HFFc6 (cell line): ENCODE measurements around the gene ZNF502. TPM values are rescaled to one million over a fixed set of nuclear protein-coding genes. Genes with fewer than 3 reads are reported as not detected.
"Not testable (repeated sequence)": the region's sequence is repeated elsewhere in the genome, so short reads cannot be mapped to it uniquely, and the experiment has no call there.

Source experiments
- DNase-seq: peaks from one replicate; pipeline ENCODE4 v3.0.0-alpha.2; 2018
- H3K27ac Mint-ChIP-seq: 2 replicates; pipeline ENCODE4 v1.8.0; 2020; ENCODE audit warnings: mild to moderate bottlenecking, mixed read lengths
- H3K27me3 Mint-ChIP-seq: 2 replicates; pipeline ENCODE4 v1.8.0; 2021; ENCODE audit warnings: mild to moderate bottlenecking, moderate library complexity, mixed read lengths; ENCODE audit not compliant: insufficient read depth
- H3K36me3 Mint-ChIP-seq: 2 replicates; pipeline ENCODE4 v1.8.0; 2021; ENCODE audit warnings: low read depth, mixed read lengths
- H3K4me1 Mint-ChIP-seq: 2 replicates; pipeline ENCODE4 v1.8.0; 2020; ENCODE audit warnings: low read depth, mixed read lengths
- H3K4me3 Mint-ChIP-seq: 2 replicates; pipeline ENCODE4 v1.8.0; 2020; ENCODE audit warnings: mild to moderate bottlenecking, moderate library complexity, mixed read lengths
- H3K9me3 Mint-ChIP-seq: 2 replicates; pipeline ENCODE4 v1.8.0; 2020; ENCODE audit warnings: mild to moderate bottlenecking, mixed read lengths
- CTCF ChIP-seq: fragments of 200-600 bp; sonication (generic); IDR thresholded peaks from 2 replicates; pipeline ENCODE4 v1.5.0; 2021; ENCODE audit warnings: antibody characterized with exemption, mild to moderate bottlenecking
- long read RNA-seq: library from polyadenylated mRNA; unstranded; transcript quantifications from one replicate; pipeline ENCODE4 v2.0.0, GENCODE V29; 2019
- total RNA-seq, 6 experiments: library from RNA; stranded (reverse); fragmentation: NEBNext Ultra II Directional; extraction: Animal tissue kit (Norgen Biotek cat#: 25700); gene quantifications; 2 replicates in 1 of 6; 3 replicates in 5 of 6; pipeline ENCODE4 v1.2.3, GENCODE V29; 2021

Gene ZNF502
- total RNA-seq: under 1 TPM; 0.09 to 0.88 (median 0.56) TPM
- long read RNA-seq: 0 reads

- no peak for DNase-seq
- Mint-ChIP-seq H3K4me3 (peak within 1 kb of the TSS; percentile 73), H3K27me3 (no peaks in the 10 kb centered on the region; the same call in 1 of the 2 replicates), H3K4me1 (no peaks in the 10 kb centered on the region), H3K27ac (no peak within 1 kb of the TSS), H3K36me3 (peaks cover 48% of the 10 kb centered on the region), H3K9me3 (peaks cover 90% of the 10 kb centered on the region)
- TF ChIP-seq CTCF: no peak
These were observed at the start of gene ZNF502 for GRCh38 chr3:44712455-44713075. TSS of gene ZNF502 (plus strand) at chr3:44712660. CDS start at chr3:44720262, 7,602 bp downstream.

GRCh38 chr3:44665173-44665572, 47.3 kb upstream of the ZNF502 start:
- H3K4me3 Mint-ChIP-seq: no peak overlapping the region
- no peak overlapping the region for H3K27ac Mint-ChIP-seq
- H3K4me1 Mint-ChIP-seq: peaks cover 18% of the 10 kb centered on the region
- H3K9me3 Mint-ChIP-seq: peaks cover 34% of the 10 kb centered on the region
- H3K27me3 Mint-ChIP-seq: no peaks in the 10 kb centered on the region; the same call in none of the 2 replicates
- no peak for TF ChIP-seq CTCF
- no peak for DNase-seq
- H3K36me3 Mint-ChIP-seq: peaks cover 71% of the 10 kb centered on the region

GRCh38 chr3:44666346-44666745, 46.1 kb upstream of the ZNF502 start:
- Mint-ChIP-seq H3K9me3 (peaks cover 25% of the 10 kb centered on the region), H3K27ac (no peak overlapping the region), H3K27me3 (no peaks in the 10 kb centered on the region; the same call in 1 of the 2 replicates), H3K36me3 (peaks cover 60% of the 10 kb centered on the region), H3K4me1 (peaks cover 18% of the 10 kb centered on the region), H3K4me3 (no peak overlapping the region)
- no peak for DNase-seq
- TF ChIP-seq CTCF: no peak

GRCh38 chr3:44669760-44670159, 42.7 kb upstream of the ZNF502 start:
- no peak for TF ChIP-seq CTCF
- peaks cover 31% of the 10 kb centered on the region for H3K9me3 Mint-ChIP-seq
- H3K4me3 Mint-ChIP-seq: no peak overlapping the region
- H3K4me1 Mint-ChIP-seq: peaks cover 25% of the 10 kb centered on the region
- no peak for DNase-seq
- H3K27me3 Mint-ChIP-seq: no peaks in the 10 kb centered on the region; the same call in 1 of the 2 replicates
- peaks cover 37% of the 10 kb centered on the region for H3K36me3 Mint-ChIP-seq
- no peak overlapping the region for H3K27ac Mint-ChIP-seq

- not testable (repeated sequence) for H3K27ac Mint-ChIP-seq, H3K4me1 Mint-ChIP-seq, H3K36me3 Mint-ChIP-seq, DNase-seq, H3K4me3 Mint-ChIP-seq, H3K27me3 Mint-ChIP-seq
- peaks cover 20% of the 10 kb centered on the region for H3K9me3 Mint-ChIP-seq
These were observed 39.0 kb upstream of the ZNF502 start for GRCh38 chr3:44673466-44673865.

- H3K27me3 Mint-ChIP-seq: peaks cover 3% of the 10 kb centered on the region
- H3K4me3 Mint-ChIP-seq: no peak overlapping the region
- peaks cover 20% of the 10 kb centered on the region for H3K9me3 Mint-ChIP-seq
- H3K36me3 Mint-ChIP-seq: peaks cover 7% of the 10 kb centered on the region; the same call in 1 of the 2 replicates
- peaks cover 7% of the 10 kb centered on the region; the same call in 1 of the 2 replicates for H3K4me1 Mint-ChIP-seq
- no peak for DNase-seq
- H3K27ac Mint-ChIP-seq: no peak overlapping the region
- TF ChIP-seq CTCF: no peak
These were observed 38.2 kb upstream of the ZNF502 start for GRCh38 chr3:44674211-44674610.
